Spleen (tissue), 11 donors: ENCODE measurements around the gene MTG2. TPM values are rescaled to one million over a fixed set of nuclear protein-coding genes. Genes with fewer than 3 reads are reported as not detected.
A peak's percentile ranks its signal among the peaks of the same experiment; 100 is the strongest.

Experiments
- DNase-seq: peaks from one replicate; pipeline ENCODE4 v3.0.0-alpha.2; 2020
- H3K27ac ChIP-seq, 8 donors: fragments of 200-600 bp; sonication (generic) in 7 of 8; 1 replicate in 4 of 8; 2 replicates in 4 of 8; pipeline versions ENCODE4 v1.5.0 to v1.8.0; 2016 to 2021; ENCODE audit warnings: inconsistent platforms in 4 of 8, mild to moderate bottlenecking in 4 of 8, moderate library complexity in 1 of 8
- H3K27me3 ChIP-seq, 7 donors: fragments of 200-600 bp; sonication (generic) in 6 of 7; replicated peaks in 1 of 7; 1 replicate in 4 of 7; 2 replicates in 3 of 7; pipeline versions ENCODE4 v1.5.0 to v1.8.0; 2016 to 2021; ENCODE audit warnings: inconsistent platforms in 3 of 7, mild to moderate bottlenecking in 1 of 7
- H3K36me3 ChIP-seq, 6 donors: fragments of 200-600 bp; sonication (generic) in 5 of 6; 1 replicate in 4 of 6; 2 replicates in 2 of 6; pipeline versions ENCODE4 v1.5.0 to v1.8.0; 2016 to 2021; ENCODE audit warnings: inconsistent platforms in 2 of 6
- H3K4me1 ChIP-seq, 6 donors: fragments of 200-600 bp; sonication (generic) in 5 of 6; 1 replicate in 3 of 6; 2 replicates in 3 of 6; pipeline versions ENCODE4 v1.5.0 to v1.8.0; 2016 to 2021; ENCODE audit warnings: inconsistent platforms in 3 of 6
- H3K4me3 ChIP-seq, 8 donors: fragments of 200-600 bp; sonication (generic) in 7 of 8; 1 replicate in 4 of 8; 2 replicates in 4 of 8; pipeline versions ENCODE4 v1.5.0 to v1.8.0; 2016 to 2021; ENCODE audit warnings: inconsistent platforms in 4 of 8, mild to moderate bottlenecking in 4 of 8, moderate library complexity in 2 of 8
- H3K9me3 ChIP-seq, 8 donors: fragments of 200-600 bp; sonication (generic) in 7 of 8; 1 replicate in 4 of 8; 2 replicates in 4 of 8; pipeline versions ENCODE4 v1.5.0 to v1.8.0; 2016 to 2021; ENCODE audit warnings: inconsistent platforms in 4 of 8
- POLR2A ChIP-seq, 3 donors: fragments of 450-650 bp; IDR thresholded peaks; one replicate each; pipeline ENCODE4 v1.5.1; 2017; ENCODE audit warnings: antibody characterized with exemption in 3 of 3, mild to moderate bottlenecking in 1 of 3
- POLR2AphosphoS5 ChIP-seq, 3 donors: sonication (generic); formaldehyde crosslinking; IDR thresholded peaks; one replicate each; pipeline ENCODE4 v1.5.1; 2017; ENCODE audit warnings: antibody characterized with exemption in 3 of 3
- WGBS, 5 donors: extraction: QIAGEN DNeasy Blood & Tissue Kit in 3 of 5; methylation state at CpG; one replicate each; pipeline versions ENCODE4 v1.1.5 to v1.1.7; 2013 to 2018; 5-methylcytosine and 5-hydroxymethylcytosine counted together
- intact Hi-C: fragments of 100-400 bp; cut with DNase I; formaldehyde crosslinking; loops from one replicate; pipeline ENCODE4 v1.15.0; 2023; ENCODE audit warnings: low total_unique reads
- polyA plus RNA-seq, 3 donors: library from polyadenylated mRNA; stranded (reverse); fragments of 200-250 nt; gene quantifications; one replicate each; pipeline ENCODE4 v1.2.1, GENCODE V29; 2013
- total RNA-seq, 7 donors: library from RNA; depleted of rRNA in 3 of 7; stranded (reverse); fragments of >200 nt in 3 of 7; fragmentation: NEBNext Ultra II Directional in 4 of 7; extraction: Animal tissue kit (Norgen Biotek cat#: 25700) in 4 of 7; gene quantifications; one replicate each; pipeline versions ENCODE4 v1.1.0 to v1.2.1, GENCODE V29; 2016 to 2021
- TF ChIP-seq, protein P1 (sequence below), 11 experiments: fragments of 200-600 bp in 7 of 11; fragments of 450-650 bp in 4 of 11; sonication (generic) in 4 of 11; IDR thresholded peaks in 8 of 11; conservative IDR thresholded peaks in 3 of 11; 1 replicate in 7 of 11; 2 replicates in 4 of 11; pipeline versions ENCODE4 v1.4.0 to v1.8.0; 2016 to 2021; ENCODE audit warnings: antibody characterized with exemption in 11 of 11, inconsistent platforms in 4 of 11, mild to moderate bottlenecking in 1 of 11
- donor health status: healthy with polysubstance abuse.
- donor health status: DM: no; HTN: no; CAD: no; lungs with moderate emphysema.
- donor health status: DM: no; HTN: no; CAD: no.
- donor health status: Bipolar disorder and iron deficiency.
- donor health status: healthy.
- donor health status: DM: no; HTN: no; CAD: no.
- donor health status: DM: yes; HTN: yes; CAD: no.

The MTG2 gene
- total and polyA plus RNA-seq, 10 donors = 22.6 to 41.3 (median 37.6) TPM

DNA sequence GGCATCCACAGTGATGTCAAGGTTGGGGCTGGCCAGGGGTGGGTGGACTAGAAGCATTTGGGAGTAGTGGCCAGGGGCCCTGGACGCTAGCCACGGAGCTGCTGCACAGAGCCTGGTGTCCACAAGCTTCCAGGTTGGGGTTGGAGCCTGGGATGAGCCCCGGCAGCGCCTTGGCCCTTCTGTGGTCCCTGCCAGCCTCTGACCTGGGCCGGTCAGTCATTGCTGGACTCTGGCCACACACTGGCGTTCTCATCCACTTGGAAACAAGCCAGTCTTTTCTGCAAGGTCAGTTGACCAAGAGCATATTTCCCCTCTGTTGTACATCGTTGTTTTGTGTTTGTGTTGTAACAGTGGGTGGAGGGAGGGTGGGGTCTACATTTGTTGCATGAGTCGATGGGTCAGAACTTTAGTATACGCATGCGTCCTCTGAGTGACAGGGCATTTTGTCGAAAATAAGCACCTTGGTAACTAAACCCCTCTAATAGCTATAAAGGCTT, 48.0 kb upstream of the MTG2 start:
- Histone ChIP-seq H3K27me3 (no peaks in the 10 kb centered on the region), H3K36me3 (peaks cover 2 to 100% (median 92%) of the 10 kb centered on the region in 6 donors), H3K27ac (peak overlapping the region; percentile 35 to 87 (median 70)), H3K4me3 (peak overlapping the region in 1 of 8 donors; percentile 32), H3K4me1 (peaks cover 5 to 90% (median 51%) of the 10 kb centered on the region in 6 donors), H3K9me3 (no peaks in the 10 kb centered on the region)
- DNase-seq = no peak
- WGBS, 5 donors = 45 to 84% (median 63%) methylated on average over 9 to 11 of the region's 11 CpGs
- intact Hi-C loops = loop anchor here (5.0 kb wide), 1 partner anchor 122 kb away; no protein-coding TSS in a partner anchor
- TF ChIP-seq, protein P1, sequence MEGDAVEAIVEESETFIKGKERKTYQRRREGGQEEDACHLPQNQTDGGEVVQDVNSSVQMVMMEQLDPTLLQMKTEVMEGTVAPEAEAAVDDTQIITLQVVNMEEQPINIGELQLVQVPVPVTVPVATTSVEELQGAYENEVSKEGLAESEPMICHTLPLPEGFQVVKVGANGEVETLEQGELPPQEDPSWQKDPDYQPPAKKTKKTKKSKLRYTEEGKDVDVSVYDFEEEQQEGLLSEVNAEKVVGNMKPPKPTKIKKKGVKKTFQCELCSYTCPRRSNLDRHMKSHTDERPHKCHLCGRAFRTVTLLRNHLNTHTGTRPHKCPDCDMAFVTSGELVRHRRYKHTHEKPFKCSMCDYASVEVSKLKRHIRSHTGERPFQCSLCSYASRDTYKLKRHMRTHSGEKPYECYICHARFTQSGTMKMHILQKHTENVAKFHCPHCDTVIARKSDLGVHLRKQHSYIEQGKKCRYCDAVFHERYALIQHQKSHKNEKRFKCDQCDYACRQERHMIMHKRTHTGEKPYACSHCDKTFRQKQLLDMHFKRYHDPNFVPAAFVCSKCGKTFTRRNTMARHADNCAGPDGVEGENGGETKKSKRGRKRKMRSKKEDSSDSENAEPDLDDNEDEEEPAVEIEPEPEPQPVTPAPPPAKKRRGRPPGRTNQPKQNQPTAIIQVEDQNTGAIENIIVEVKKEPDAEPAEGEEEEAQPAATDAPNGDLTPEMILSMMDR (IDR thresholded peaks at IDR 0.05 in 8 of 11, conservative IDR thresholded peaks at IDR 0.05 in 3 of 11) = no peak
- TF ChIP-seq POLR2AphosphoS5 (IDR thresholded peaks at IDR 0.05) = peak; percentile 70 to 84 (median 75)
- no peak for TF ChIP-seq POLR2A (IDR thresholded peaks at IDR 0.05)

DNA sequence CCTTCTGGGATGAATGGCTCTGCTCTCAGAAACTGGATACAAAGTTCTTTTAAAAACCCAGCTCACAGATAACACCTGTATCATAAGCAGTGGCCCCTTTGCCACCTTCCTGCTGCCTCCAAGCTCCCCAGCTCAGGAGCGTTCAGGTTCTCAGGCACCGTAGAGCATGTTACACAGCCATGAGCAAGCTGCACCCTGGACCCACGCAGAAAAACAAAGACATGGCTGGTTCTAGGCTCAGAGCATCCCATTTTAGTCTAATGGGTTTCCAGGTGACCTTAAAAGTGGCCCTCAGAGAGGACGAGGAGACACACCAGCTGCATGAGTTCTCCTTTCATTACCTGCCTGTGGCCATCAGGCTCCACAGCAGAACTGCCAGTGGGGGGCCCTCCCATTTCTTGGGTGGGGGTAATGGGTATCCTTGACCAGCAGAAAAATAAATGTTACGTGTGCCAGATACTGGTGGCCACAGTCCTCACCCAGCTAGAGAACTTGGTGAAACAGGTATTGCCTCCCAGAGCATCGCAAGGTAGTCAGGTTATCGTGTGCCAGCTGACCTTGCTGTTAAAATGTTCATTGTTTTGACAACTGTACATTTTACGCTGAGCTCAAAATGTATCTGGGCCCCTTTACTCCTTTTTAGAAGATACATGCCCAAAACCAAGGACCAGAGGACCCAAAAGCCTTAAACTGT, 47.1 kb upstream of the MTG2 start:
- Histone ChIP-seq H3K36me3 (peaks cover 2 to 100% (median 92%) of the 10 kb centered on the region in 6 donors), H3K4me1 (peaks cover 10 to 90% (median 54%) of the 10 kb centered on the region in 6 donors), H3K9me3 (no peaks in the 10 kb centered on the region), H3K27me3 (no peaks in the 10 kb centered on the region), H3K4me3 (peak overlapping the region in 1 of 8 donors; percentile 32), H3K27ac (peak overlapping the region in 6 of 8 donors; percentile 35 to 87 (median 74))
- DNase-seq = no peak
- TF ChIP-seq, protein P1 (IDR thresholded peaks at IDR 0.05 in 8 of 11, conservative IDR thresholded peaks at IDR 0.05 in 3 of 11) = no peak
- no peak for TF ChIP-seq POLR2A (IDR thresholded peaks at IDR 0.05)
- no peak for TF ChIP-seq POLR2AphosphoS5 (IDR thresholded peaks at IDR 0.05)
- intact Hi-C loops = loop anchor here (5.0 kb wide), 1 partner anchor 123 kb away; no protein-coding TSS in a partner anchor
- 92 to 94% (median 94%) methylated on average over 8 of the region's 8 CpGs for WGBS, 5 donors

DNA sequence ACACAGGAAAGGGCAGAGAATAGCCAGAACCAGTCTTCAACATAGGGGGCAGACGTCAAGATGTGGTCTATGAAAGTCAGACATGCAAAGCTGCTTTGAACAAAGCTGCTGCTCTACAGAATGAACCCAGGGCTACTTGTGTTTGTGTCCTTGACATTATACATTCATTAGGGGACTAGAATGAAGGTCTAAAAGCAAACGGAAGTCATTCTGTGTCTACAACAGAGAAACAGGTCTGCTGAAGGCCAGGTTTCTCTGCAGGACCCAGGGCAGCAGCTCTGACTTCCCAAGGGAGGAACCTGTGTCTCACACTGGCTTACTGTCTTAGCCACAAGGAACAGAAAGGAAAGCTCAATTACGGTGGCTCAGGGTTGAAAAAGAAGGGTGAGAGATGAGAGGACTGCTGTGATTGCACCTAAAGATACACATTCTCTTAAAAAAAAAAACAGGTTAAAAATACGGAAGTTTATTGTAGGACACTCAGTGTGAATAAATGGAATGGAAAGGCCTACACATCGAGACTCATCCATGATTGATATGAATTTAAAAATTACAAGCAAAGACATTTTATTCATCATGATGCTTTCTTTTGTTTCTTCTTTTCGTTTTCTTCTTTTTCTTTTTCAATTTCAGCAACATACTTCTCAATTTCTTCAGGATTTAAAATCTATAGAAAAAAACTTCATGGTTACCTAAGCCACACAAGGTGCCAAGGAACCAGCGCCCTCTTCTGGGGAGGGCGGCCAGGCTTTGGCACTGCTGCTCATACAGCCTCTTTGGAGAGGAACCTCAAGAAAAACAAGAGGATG, 46.3 kb upstream of the MTG2 start:
- TF ChIP-seq POLR2AphosphoS5 (IDR thresholded peaks at IDR 0.05) (peak in 1 of 3 donors; percentile 63), POLR2A (IDR thresholded peaks at IDR 0.05) (no peak)
- TF ChIP-seq, protein P1 (IDR thresholded peaks at IDR 0.05 in 8 of 11, conservative IDR thresholded peaks at IDR 0.05 in 3 of 11) = peak; percentile 42 to 89 (median 73)
- no peaks in the 10 kb centered on the region for H3K27me3 ChIP-seq
- H3K27ac ChIP-seq = peak overlapping the region in 4 of 8 donors; percentile 70 to 87 (median 82)
- DNase-seq = peak; percentile 88
- no peak overlapping the region for H3K4me3 ChIP-seq
- peaks cover 2 to 97% (median 84%) of the 10 kb centered on the region in 6 donors for H3K36me3 ChIP-seq
- peaks cover 17 to 91% (median 61%) of the 10 kb centered on the region in 6 donors for H3K4me1 ChIP-seq
- 48 to 63% (median 57%) methylated on average over 8 of the region's 8 CpGs for WGBS, 5 donors
- intact Hi-C loops = loop anchor here (5.0 kb wide), 1 partner anchor 124 kb away; no protein-coding TSS in a partner anchor
- H3K9me3 ChIP-seq = no peaks in the 10 kb centered on the region
